Measurements from ENCODE around the gene IL1A.

IL1A gene

DNA sequence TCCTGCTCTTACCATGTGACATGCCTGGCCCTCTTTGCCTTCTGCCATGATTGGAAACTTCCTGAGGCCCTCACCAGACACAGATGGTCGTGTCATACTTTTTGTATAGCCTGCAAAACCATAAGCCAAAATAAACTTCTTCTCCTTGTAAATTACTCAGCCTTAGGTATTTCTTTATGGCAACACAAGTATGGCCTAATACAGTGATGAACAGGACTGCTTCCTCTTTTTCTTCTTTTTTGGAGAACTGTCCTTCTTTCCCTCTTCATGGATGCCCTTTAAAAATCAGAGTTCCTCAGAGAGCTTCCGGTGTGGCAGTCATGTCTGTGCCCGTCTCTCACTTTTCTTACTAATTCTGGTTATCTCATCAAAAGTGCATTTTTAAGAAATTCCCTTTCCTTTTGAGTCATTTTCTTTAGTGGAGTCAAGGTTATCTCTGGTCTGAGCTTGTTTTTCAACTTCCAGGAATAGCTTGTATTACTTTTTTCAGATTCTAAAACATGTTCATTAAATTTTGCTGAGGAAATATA, 9.2 kb upstream of the IL1A start:
- ChIA-PET CTCF (interaction anchor here (1.1 kb wide), 1 partner anchor 16 kb away, joined by 3 read pairs; no protein-coding TSS in a partner anchor), POLR2A (no interaction called here)
- no peak for DNase-seq (ENCODE audit: extremely low spot score)
- no peak for TF ChIP-seq FOXA1 (IDR thresholded peaks at IDR 0.05)
- no peak for TF ChIP-seq SP1 (IDR thresholded peaks at IDR 0.05)
- TF ChIP-seq CTBP1 (IDR thresholded peaks at IDR 0.05; ENCODE audit: borderline replicate concordance) = no peak
- TF ChIP-seq, protein P1, sequence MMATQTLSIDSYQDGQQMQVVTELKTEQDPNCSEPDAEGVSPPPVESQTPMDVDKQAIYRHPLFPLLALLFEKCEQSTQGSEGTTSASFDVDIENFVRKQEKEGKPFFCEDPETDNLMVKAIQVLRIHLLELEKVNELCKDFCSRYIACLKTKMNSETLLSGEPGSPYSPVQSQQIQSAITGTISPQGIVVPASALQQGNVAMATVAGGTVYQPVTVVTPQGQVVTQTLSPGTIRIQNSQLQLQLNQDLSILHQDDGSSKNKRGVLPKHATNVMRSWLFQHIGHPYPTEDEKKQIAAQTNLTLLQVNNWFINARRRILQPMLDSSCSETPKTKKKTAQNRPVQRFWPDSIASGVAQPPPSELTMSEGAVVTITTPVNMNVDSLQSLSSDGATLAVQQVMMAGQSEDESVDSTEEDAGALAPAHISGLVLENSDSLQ (IDR thresholded peaks at IDR 0.05) = no peak
- no peak for TF ChIP-seq ZNF384 (IDR thresholded peaks at IDR 0.05)
- TF ChIP-seq L3MBTL2 (conservative IDR thresholded peaks at IDR 0.05) = no peak
- TF ChIP-seq TARDBP (IDR thresholded peaks at IDR 0.05) = no peak
- TF ChIP-seq NFRKB (IDR thresholded peaks at IDR 0.05) = no peak
- no peak for TF ChIP-seq HDGF (IDR thresholded peaks at IDR 0.05; ENCODE audit: borderline replicate concordance)
- no peak for TF ChIP-seq ARNT (IDR thresholded peaks at IDR 0.05)
- no peak for TF ChIP-seq ELF4 (IDR thresholded peaks at IDR 0.05)
- TF ChIP-seq LEF1 (IDR thresholded peaks at IDR 0.05; ENCODE audit: borderline replicate concordance) = no peak
- no peak for TF ChIP-seq BHLHE40 (IDR thresholded peaks at IDR 0.05; ENCODE audit: borderline replicate concordance)
- no peak for TF ChIP-seq FOXK2 (IDR thresholded peaks at IDR 0.05)
- no peak for TF ChIP-seq SUZ12 (IDR thresholded peaks at IDR 0.05)
- no peak for TF ChIP-seq FOXM1 (IDR thresholded peaks at IDR 0.05; ENCODE audit: borderline replicate concordance)

DNA sequence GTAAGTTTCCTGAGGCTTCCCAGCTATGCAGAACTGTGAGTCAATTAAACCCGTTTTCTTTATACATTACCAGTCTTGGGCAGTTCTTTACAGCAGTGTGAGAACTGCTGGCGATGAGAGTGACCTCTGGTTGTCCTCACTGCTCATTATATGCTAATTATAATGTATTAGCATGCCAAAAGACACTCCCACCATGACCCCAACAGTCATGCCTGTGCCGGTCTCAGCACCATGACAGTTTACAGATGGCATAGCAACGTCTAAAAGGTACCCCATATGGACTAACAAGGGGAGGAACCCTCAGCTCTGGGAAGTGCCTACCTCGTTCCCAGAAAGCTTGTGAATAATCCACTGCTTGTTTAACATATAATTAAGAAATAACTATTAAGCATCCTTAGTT, 8.1 kb upstream of the IL1A start:
- POLR2A ChIA-PET = no interaction called here
- no peak for DNase-seq (ENCODE audit: extremely low spot score)
- TF ChIP-seq NFRKB (IDR thresholded peaks at IDR 0.05) (no peak), LEF1 (IDR thresholded peaks at IDR 0.05; ENCODE audit: borderline replicate concordance) (no peak), ZNF384 (IDR thresholded peaks at IDR 0.05) (no peak), HDGF (IDR thresholded peaks at IDR 0.05; ENCODE audit: borderline replicate concordance) (no peak), ARNT (IDR thresholded peaks at IDR 0.05) (no peak), ELF4 (IDR thresholded peaks at IDR 0.05) (no peak), L3MBTL2 (conservative IDR thresholded peaks at IDR 0.05) (no peak), FOXK2 (IDR thresholded peaks at IDR 0.05) (no peak), FOXM1 (IDR thresholded peaks at IDR 0.05; ENCODE audit: borderline replicate concordance) (no peak), BHLHE40 (IDR thresholded peaks at IDR 0.05; ENCODE audit: borderline replicate concordance) (no peak), SP1 (IDR thresholded peaks at IDR 0.05) (no peak), SUZ12 (IDR thresholded peaks at IDR 0.05) (no peak)
- TF ChIP-seq, protein P1 (IDR thresholded peaks at IDR 0.05) = no peak
- CTCF ChIA-PET = no interaction called here

GRCh38 chr2:112791693-112792230, 7.5 kb upstream of the IL1A start:
- no peak for DNase-seq (ENCODE audit: extremely low spot score)
- POLR2A ChIA-PET = no interaction called here
- TF ChIP-seq SP1 (IDR thresholded peaks at IDR 0.05) = no peak
- TF ChIP-seq NFRKB (IDR thresholded peaks at IDR 0.05) = no peak
- no peak for TF ChIP-seq ZNF384 (IDR thresholded peaks at IDR 0.05)
- TF ChIP-seq BHLHE40 (IDR thresholded peaks at IDR 0.05; ENCODE audit: borderline replicate concordance) = no peak
- no peak for TF ChIP-seq ELF4 (IDR thresholded peaks at IDR 0.05)
- no peak for TF ChIP-seq FOXA1 (IDR thresholded peaks at IDR 0.05)
- no peak for TF ChIP-seq FOXK2 (IDR thresholded peaks at IDR 0.05)
- no peak for TF ChIP-seq L3MBTL2 (conservative IDR thresholded peaks at IDR 0.05)
- TF ChIP-seq ARNT (IDR thresholded peaks at IDR 0.05) = no peak
- no peak for TF ChIP-seq CTBP1 (IDR thresholded peaks at IDR 0.05; ENCODE audit: borderline replicate concordance)
- no peak for TF ChIP-seq HDGF (IDR thresholded peaks at IDR 0.05; ENCODE audit: borderline replicate concordance)
- TF ChIP-seq SUZ12 (IDR thresholded peaks at IDR 0.05) = no peak
- TF ChIP-seq, protein P1 (IDR thresholded peaks at IDR 0.05) = no peak
- TF ChIP-seq TARDBP (IDR thresholded peaks at IDR 0.05) = no peak
- CTCF ChIA-PET = no interaction called here

DNA sequence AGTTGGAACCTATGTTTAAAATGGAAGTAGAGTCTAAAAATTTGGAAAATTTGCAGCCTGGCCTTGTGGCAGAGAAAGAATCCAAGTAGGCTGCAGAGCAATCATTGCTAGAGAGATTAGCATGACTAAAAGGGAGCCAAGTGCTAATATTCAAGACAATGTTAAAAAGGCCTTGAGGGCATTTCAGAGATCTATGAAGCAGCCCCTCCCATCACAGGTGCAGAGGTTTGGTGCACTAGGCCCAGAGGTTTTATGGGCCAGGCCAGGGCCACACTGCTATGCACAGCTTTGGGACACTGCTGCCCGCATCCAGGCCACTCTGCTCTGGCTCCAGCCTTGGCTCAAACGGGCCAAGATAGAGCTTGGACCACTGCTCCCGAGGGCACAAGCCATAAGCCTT, 6.7 kb upstream of the IL1A start:
- no peak for DNase-seq (ENCODE audit: extremely low spot score)
- ChIA-PET POLR2A (no interaction called here), CTCF (no interaction called here)
- TF ChIP-seq CTBP1 (IDR thresholded peaks at IDR 0.05; ENCODE audit: borderline replicate concordance) = no peak
- no peak for TF ChIP-seq L3MBTL2 (conservative IDR thresholded peaks at IDR 0.05)
- no peak for TF ChIP-seq ZNF384 (IDR thresholded peaks at IDR 0.05)
- TF ChIP-seq NFRKB (IDR thresholded peaks at IDR 0.05) = no peak
- no peak for TF ChIP-seq ARNT (IDR thresholded peaks at IDR 0.05)
- TF ChIP-seq, protein P1 (IDR thresholded peaks at IDR 0.05) = no peak
- no peak for TF ChIP-seq TARDBP (IDR thresholded peaks at IDR 0.05)
- no peak for TF ChIP-seq FOXM1 (IDR thresholded peaks at IDR 0.05; ENCODE audit: borderline replicate concordance)
- no peak for TF ChIP-seq SP1 (IDR thresholded peaks at IDR 0.05)
- TF ChIP-seq LEF1 (IDR thresholded peaks at IDR 0.05; ENCODE audit: borderline replicate concordance) = no peak
- TF ChIP-seq SUZ12 (IDR thresholded peaks at IDR 0.05) = no peak
- no peak for TF ChIP-seq FOXK2 (IDR thresholded peaks at IDR 0.05)
- TF ChIP-seq BHLHE40 (IDR thresholded peaks at IDR 0.05; ENCODE audit: borderline replicate concordance) = no peak
- TF ChIP-seq HDGF (IDR thresholded peaks at IDR 0.05; ENCODE audit: borderline replicate concordance) = no peak
- TF ChIP-seq ELF4 (IDR thresholded peaks at IDR 0.05) = no peak

DNA sequence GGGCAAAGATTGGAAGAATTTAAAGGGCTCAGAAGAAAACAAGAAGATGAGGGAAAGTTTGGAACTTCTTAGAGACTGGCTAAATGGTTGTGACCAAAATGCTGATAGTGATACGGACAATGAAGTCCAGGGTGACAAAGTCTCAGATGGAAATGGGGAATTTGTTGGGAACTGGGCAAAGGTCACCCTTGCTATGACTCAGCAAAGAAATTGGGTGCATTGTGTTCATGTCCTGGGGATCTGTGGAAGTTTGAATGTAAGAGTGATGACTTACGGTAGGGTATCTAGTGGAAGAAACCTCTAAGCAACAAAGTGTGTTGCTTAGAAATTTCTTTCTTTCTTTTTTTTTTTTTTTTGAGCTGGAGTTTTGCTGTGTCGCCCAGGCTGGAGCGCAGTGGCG, 6.0 kb upstream of the IL1A start:
- ChIA-PET CTCF (no interaction called here), POLR2A (no interaction called here)
- DNase-seq (ENCODE audit: extremely low spot score) = no peak
- TF ChIP-seq L3MBTL2 (conservative IDR thresholded peaks at IDR 0.05) (no peak), BHLHE40 (IDR thresholded peaks at IDR 0.05; ENCODE audit: borderline replicate concordance) (no peak), FOXA1 (IDR thresholded peaks at IDR 0.05) (no peak), CTBP1 (IDR thresholded peaks at IDR 0.05; ENCODE audit: borderline replicate concordance) (no peak), SUZ12 (IDR thresholded peaks at IDR 0.05) (no peak), SP1 (IDR thresholded peaks at IDR 0.05) (no peak)
